ENCODE measurements around the gene SLC39A10. TPM values are rescaled to one million over a fixed set of nuclear protein-coding genes. Genes with fewer than 3 reads are reported as not detected.

The SLC39A10 gene
- total and polyA plus RNA-seq, 2 donors (not counting 1 experiment from before 2014, with no cell fraction given) = 18.6 to 99.3 TPM

GRCh38 chr2:195737511-195738325, 80.7 kb downstream of the SLC39A10 start:
- H3K27me3 ChIP-seq (replicated peaks in 1 of 4; ENCODE audit: control extremely low read depth in 1 of 4, control insufficient read depth in 3 of 4, insufficient read depth in 4 of 4, low read length in 3 of 4) = no peaks in the 10 kb centered on the region
- TF ChIP-seq CTCF (IDR thresholded peaks at IDR 0.05) = no peak
- CTCF ChIA-PET = interaction anchor here (0.7 kb wide), 1 partner anchor 11 kb away, joined by 3 read pairs; no protein-coding TSS in a partner anchor
- POLR2A ChIA-PET = no interaction called here
- no peak overlapping the region for H3K4me2 ChIP-seq (replicated peaks; ENCODE audit: low read depth, low read length, poor library complexity, severe bottlenecking)
- no peak overlapping the region for H3K27ac Mint-ChIP-seq
- no peaks in the 10 kb centered on the region for H4K20me1 ChIP-seq (ENCODE audit: control insufficient read depth, insufficient read depth, low read length, poor library complexity, severe bottlenecking)
- DNase-seq (no peak), ATAC-seq (ENCODE audit: low read depth) (no peak)
- no peaks in the 10 kb centered on the region for H3K79me2 ChIP-seq (ENCODE audit: control insufficient read depth, insufficient read depth, low read length)
- no peaks in the 10 kb centered on the region for H3K9me3 Mint-ChIP-seq (ENCODE audit: insufficient read depth)
- no peaks in the 10 kb centered on the region for H3K4me1 Mint-ChIP-seq
- no peak overlapping the region for H3K9ac ChIP-seq (ENCODE audit: low read length)
- peaks cover 0 to 12% of the 10 kb centered on the region in 2 experiments for H3K36me3 ChIP-seq (replicated peaks in 1 of 2; ENCODE audit: control extremely low read depth in 1 of 2, control insufficient read depth in 1 of 2, extremely low read depth in 1 of 2, insufficient read depth in 2 of 2, low read length in 1 of 2)
- intact Hi-C loops (cut with micrococcal nuclease) = no loop called here
- H2AFZ ChIP-seq (ENCODE audit: insufficient read depth, low read depth, low read length, poor library complexity, severe bottlenecking) = no peak overlapping the region
- no peak overlapping the region for H3K27ac ChIP-seq (ENCODE audit: low read length in 2 of 2)
- 100% methylated on average over 1 of the region's 5 CpGs for WGBS (ENCODE audit: insufficient coverage)
- H3K27me3 Mint-ChIP-seq = no peaks in the 10 kb centered on the region
- no peaks in the 10 kb centered on the region for H3K9me3 ChIP-seq (ENCODE audit: control extremely low read depth in 1 of 3, control insufficient read depth in 2 of 3, insufficient read depth in 1 of 3, low read length in 2 of 3)
- no peak overlapping the region for H3K4me3 ChIP-seq (ENCODE audit: control extremely low read depth in 1 of 5, extremely low read depth in 1 of 5, insufficient read depth in 1 of 5, low read depth in 2 of 5, low read length in 4 of 5)
- no peak overlapping the region for H3K4me3 Mint-ChIP-seq
- H3K4me1 ChIP-seq (ENCODE audit: control insufficient read depth in 2 of 2, insufficient read depth in 2 of 2, low read length in 2 of 2) = no peaks in the 10 kb centered on the region

GRCh38 chr2:195741191-195741590, 84.2 kb downstream of the SLC39A10 start:
- H3K27ac Mint-ChIP-seq = no peak overlapping the region
- DNase-seq (no peak), ATAC-seq (ENCODE audit: low read depth) (no peak)
- no peaks in the 10 kb centered on the region for H3K27me3 Mint-ChIP-seq
- TF ChIP-seq EZH2 (IDR thresholded peaks at IDR 0.05; ENCODE audit: borderline replicate concordance, insufficient read depth, low read depth, low read length, poor library complexity, severe bottlenecking) (no peak), CTCF (IDR thresholded peaks at IDR 0.05) (no peak)
- H3K4me1 Mint-ChIP-seq = no peaks in the 10 kb centered on the region
- Histone ChIP-seq H4K20me1 (ENCODE audit: control insufficient read depth, insufficient read depth, low read length, poor library complexity, severe bottlenecking) (no peaks in the 10 kb centered on the region), H3K4me2 (replicated peaks; ENCODE audit: low read depth, low read length, poor library complexity, severe bottlenecking) (no peak overlapping the region), H2AFZ (ENCODE audit: insufficient read depth, low read depth, low read length, poor library complexity, severe bottlenecking) (no peak overlapping the region), H3K27me3 (replicated peaks in 1 of 4; ENCODE audit: control extremely low read depth in 1 of 4, control insufficient read depth in 3 of 4, insufficient read depth in 4 of 4, low read length in 3 of 4) (no peaks in the 10 kb centered on the region), H3K9ac (ENCODE audit: low read length) (no peak overlapping the region), H3K4me1 (ENCODE audit: control insufficient read depth in 2 of 2, insufficient read depth in 2 of 2, low read length in 2 of 2) (no peaks in the 10 kb centered on the region), H3K36me3 (replicated peaks in 1 of 2; ENCODE audit: control extremely low read depth in 1 of 2, control insufficient read depth in 1 of 2, extremely low read depth in 1 of 2, insufficient read depth in 2 of 2, low read length in 1 of 2) (peaks cover 0 to 4% of the 10 kb centered on the region in 2 experiments), H3K27ac (ENCODE audit: low read length in 2 of 2) (no peak overlapping the region), H3K79me2 (ENCODE audit: control insufficient read depth, insufficient read depth, low read length) (no peaks in the 10 kb centered on the region), H3K4me3 (ENCODE audit: control extremely low read depth in 1 of 5, extremely low read depth in 1 of 5, insufficient read depth in 1 of 5, low read depth in 2 of 5, low read length in 4 of 5) (no peak overlapping the region), H3K9me3 (ENCODE audit: control extremely low read depth in 1 of 3, control insufficient read depth in 2 of 3, insufficient read depth in 1 of 3, low read length in 2 of 3) (peaks cover 0 to 9% (median 0%) of the 10 kb centered on the region in 3 donors)
- ChIA-PET CTCF (no interaction called here), POLR2A (interaction anchor here (0.6 kb wide), 1 partner anchor 291 kb away, joined by 3 read pairs; no protein-coding TSS in a partner anchor)
- intact Hi-C loops (cut with micrococcal nuclease) = no loop called here
- H3K9me3 Mint-ChIP-seq (ENCODE audit: insufficient read depth) = peaks cover under 1% of the 10 kb centered on the region
- WGBS (ENCODE audit: insufficient coverage) = no CpG with 5 or more reads among the region's 1 CpG
- no peak overlapping the region for H3K4me3 Mint-ChIP-seq
